ENCODE results near the gene CBR3.

GRCh38 chr21:36113647-36114428 is 21.0 kb upstream of the CBR3 start:
- TF ChIP-seq CTCF (conservative IDR thresholded peaks at IDR 0.05) (no peak), EZH2 (IDR thresholded peaks at IDR 0.05; ENCODE audit: low read depth) (no peak)

All from PC-9 (cell line).